ENCODE measurements around the gene TJP3. TPM values are rescaled to one million over a fixed set of nuclear protein-coding genes. Genes with fewer than 3 reads are reported as not detected.

Gene TJP3
- total RNA-seq, 1 donor from 2014 or later: 14.7 TPM

DNA sequence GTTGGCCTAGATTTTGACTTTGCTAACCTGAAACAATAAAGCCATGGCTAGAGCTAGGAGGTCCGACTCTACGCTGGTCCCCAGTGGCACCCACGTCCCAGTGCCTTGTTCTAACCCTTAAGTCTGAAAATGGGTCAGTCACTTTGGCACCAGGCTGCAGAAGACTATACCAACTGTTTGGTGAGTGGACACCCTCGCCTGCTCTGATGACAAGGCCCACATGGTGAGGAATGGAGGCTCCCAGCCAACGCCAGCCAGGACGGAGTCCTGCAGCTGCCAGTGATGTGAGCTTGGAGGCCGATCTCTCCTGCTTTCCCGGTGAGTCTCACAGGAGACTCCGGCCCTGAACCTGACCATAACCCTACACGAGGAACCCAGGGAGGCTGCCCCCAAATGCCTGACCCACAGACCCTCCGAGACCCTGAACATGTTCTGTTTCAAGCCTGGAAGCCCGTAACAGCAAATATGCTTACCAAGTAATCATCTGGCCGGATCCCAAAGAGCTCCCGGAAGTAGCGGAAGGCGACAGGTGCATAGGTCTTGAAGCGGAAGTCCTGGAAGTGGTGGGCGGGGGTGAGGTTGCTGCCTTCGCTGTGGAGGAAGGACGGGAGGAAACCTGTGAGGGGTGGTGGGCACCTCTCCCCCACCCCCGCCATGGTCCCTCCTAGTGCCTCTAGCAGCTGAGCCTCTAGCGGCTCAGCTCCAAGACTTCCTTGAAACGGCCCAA lies 47.5 kb upstream of the TJP3 start:
- DNase-seq (ENCODE audit: low spot score): no peak
- TF ChIP-seq EZH2 (IDR thresholded peaks at IDR 0.05) (no peak), EZH2phosphoT487 (IDR thresholded peaks at IDR 0.05) (no peak)
- TF ChIP-seq, protein P1, sequence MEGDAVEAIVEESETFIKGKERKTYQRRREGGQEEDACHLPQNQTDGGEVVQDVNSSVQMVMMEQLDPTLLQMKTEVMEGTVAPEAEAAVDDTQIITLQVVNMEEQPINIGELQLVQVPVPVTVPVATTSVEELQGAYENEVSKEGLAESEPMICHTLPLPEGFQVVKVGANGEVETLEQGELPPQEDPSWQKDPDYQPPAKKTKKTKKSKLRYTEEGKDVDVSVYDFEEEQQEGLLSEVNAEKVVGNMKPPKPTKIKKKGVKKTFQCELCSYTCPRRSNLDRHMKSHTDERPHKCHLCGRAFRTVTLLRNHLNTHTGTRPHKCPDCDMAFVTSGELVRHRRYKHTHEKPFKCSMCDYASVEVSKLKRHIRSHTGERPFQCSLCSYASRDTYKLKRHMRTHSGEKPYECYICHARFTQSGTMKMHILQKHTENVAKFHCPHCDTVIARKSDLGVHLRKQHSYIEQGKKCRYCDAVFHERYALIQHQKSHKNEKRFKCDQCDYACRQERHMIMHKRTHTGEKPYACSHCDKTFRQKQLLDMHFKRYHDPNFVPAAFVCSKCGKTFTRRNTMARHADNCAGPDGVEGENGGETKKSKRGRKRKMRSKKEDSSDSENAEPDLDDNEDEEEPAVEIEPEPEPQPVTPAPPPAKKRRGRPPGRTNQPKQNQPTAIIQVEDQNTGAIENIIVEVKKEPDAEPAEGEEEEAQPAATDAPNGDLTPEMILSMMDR (IDR thresholded peaks at IDR 0.05): no peak
- Histone ChIP-seq H3K4me3 (no peak overlapping the region), H3K4me1 (no peaks in the 10 kb centered on the region), H3K27me3 (no peaks in the 10 kb centered on the region), H4K20me1 (ENCODE audit: low read depth) (peaks cover 6% of the 10 kb centered on the region), H3F3A (ENCODE audit: low read depth) (no peaks in the 10 kb centered on the region), H3K9me3 (ENCODE audit: low read depth) (no peaks in the 10 kb centered on the region), H3K27ac (no peak overlapping the region), H3K9ac (no peak overlapping the region), H3K4me2 (no peak overlapping the region), H2AFZ (replicated peaks) (no peak overlapping the region), H3K79me2 (ENCODE audit: low read depth) (no peaks in the 10 kb centered on the region), H3K36me3 (no peaks in the 10 kb centered on the region)
- no peak overlapping the region for H3K4me3 Mint-ChIP-seq
- H3K36me3 Mint-ChIP-seq: peaks cover 7% of the 10 kb centered on the region
- H3K27me3 Mint-ChIP-seq (ENCODE audit: insufficient read depth, low read depth): peaks cover 7% of the 10 kb centered on the region
- H3K4me1 Mint-ChIP-seq: no peaks in the 10 kb centered on the region
- H3K27ac Mint-ChIP-seq: no peak overlapping the region
- H3K9me3 Mint-ChIP-seq: no peaks in the 10 kb centered on the region

DNA sequence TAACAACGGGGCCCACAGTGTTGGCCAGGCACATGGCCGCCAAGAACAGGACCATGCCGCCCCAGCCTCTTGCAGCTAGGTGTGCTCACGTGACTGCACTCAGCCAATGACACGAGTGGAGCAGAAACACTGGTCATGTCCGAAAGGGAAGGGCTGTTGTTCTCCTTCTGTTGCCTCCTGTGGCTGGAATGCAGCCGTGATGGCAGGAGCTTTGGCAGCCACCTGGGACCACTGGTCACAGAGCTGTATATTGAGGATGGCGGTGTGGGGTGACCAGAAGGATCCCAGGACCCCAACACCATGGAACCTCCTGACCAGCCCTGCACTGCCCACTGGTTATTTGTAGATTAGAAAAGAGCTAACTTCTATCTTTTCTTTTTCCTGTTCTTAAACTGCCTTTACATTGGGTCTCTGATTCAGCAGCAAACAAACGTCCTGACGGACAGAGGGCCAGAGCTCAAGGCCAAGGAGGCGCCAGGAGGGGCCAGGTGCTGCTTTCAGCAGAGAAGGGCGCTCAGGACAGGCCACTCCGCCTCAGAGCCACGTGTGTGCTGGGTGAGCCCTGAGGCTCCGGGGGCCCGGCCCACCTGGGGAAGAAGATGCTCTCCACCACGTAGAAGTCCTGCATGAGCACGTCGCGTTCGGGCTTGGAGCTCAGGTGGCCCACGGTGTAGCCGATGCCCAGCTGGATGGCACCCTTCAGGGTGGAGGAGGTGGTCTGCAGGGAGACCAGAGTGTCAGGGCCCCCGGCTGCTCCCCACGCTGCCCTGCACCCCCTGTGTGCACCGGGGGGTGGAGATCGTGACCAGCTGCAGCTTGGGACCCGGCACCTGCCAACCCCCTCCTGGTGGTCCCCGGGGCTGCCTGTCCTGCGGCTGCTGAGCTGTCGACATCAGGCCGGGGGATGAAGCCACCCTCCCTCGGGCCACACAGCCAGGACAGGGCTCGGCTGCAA lies 46.6 kb upstream of the TJP3 start:
- peaks cover 11% of the 10 kb centered on the region for H4K20me1 ChIP-seq (ENCODE audit: low read depth)
- Mint-ChIP-seq H3K27me3 (ENCODE audit: insufficient read depth, low read depth) (peaks cover 11% of the 10 kb centered on the region), H3K4me1 (peaks cover 5% of the 10 kb centered on the region), H3K36me3 (peaks cover 10% of the 10 kb centered on the region), H3K27ac (no peak overlapping the region), H3K9me3 (no peaks in the 10 kb centered on the region), H3K4me3 (no peak overlapping the region)
- no peaks in the 10 kb centered on the region for H3K9me3 ChIP-seq (ENCODE audit: low read depth)
- H3K9ac ChIP-seq: no peak overlapping the region
- H3K4me3 ChIP-seq: no peak overlapping the region
- no peak overlapping the region for H2AFZ ChIP-seq (replicated peaks)
- H3K4me1 ChIP-seq: no peaks in the 10 kb centered on the region
- no peaks in the 10 kb centered on the region for H3K79me2 ChIP-seq (ENCODE audit: low read depth)
- H3K27ac ChIP-seq: no peak overlapping the region
- H3F3A ChIP-seq (ENCODE audit: low read depth): no peaks in the 10 kb centered on the region
- H3K36me3 ChIP-seq: no peaks in the 10 kb centered on the region
- no peak overlapping the region for H3K4me2 ChIP-seq
- no peak for DNase-seq (ENCODE audit: low spot score)
- no peaks in the 10 kb centered on the region for H3K27me3 ChIP-seq
- TF ChIP-seq EZH2 (IDR thresholded peaks at IDR 0.05) (no peak), EZH2phosphoT487 (IDR thresholded peaks at IDR 0.05) (no peak)
- TF ChIP-seq, protein P1 (IDR thresholded peaks at IDR 0.05): no peak

DNA sequence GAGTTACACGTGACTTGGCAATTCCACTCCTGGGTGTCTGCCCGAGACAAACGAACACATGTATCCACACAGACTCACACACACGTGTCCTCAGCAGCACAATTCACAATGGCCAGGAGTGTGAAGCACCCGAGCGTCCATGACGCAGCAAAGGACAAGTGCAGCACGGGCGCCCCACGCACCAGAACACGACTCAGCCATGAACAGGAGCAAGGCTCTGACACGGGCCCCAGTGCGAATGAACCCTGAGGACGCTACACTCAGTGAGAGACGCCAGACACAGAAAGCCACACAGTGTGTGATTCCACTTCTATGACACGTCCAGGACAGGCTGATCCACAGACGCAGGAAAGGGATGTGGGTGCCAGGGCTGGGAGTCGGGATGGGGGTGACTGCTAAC lies 44.3 kb upstream of the TJP3 start:
- Mint-ChIP-seq H3K4me3 (no peak overlapping the region), H3K36me3 (peaks cover 9% of the 10 kb centered on the region), H3K4me1 (peaks cover 15% of the 10 kb centered on the region), H3K27ac (no peak overlapping the region), H3K27me3 (ENCODE audit: insufficient read depth, low read depth) (peaks cover 10% of the 10 kb centered on the region), H3K9me3 (no peaks in the 10 kb centered on the region)
- Histone ChIP-seq H3K27me3 (no peaks in the 10 kb centered on the region), H3K9me3 (ENCODE audit: low read depth) (no peaks in the 10 kb centered on the region), H3K4me3 (no peak overlapping the region), H2AFZ (replicated peaks) (no peak overlapping the region), H3K4me2 (no peak overlapping the region), H3K9ac (no peak overlapping the region), H3K27ac (no peak overlapping the region), H3K4me1 (peaks cover under 1% of the 10 kb centered on the region), H4K20me1 (ENCODE audit: low read depth) (peaks cover 20% of the 10 kb centered on the region), H3F3A (ENCODE audit: low read depth) (no peaks in the 10 kb centered on the region), H3K36me3 (no peaks in the 10 kb centered on the region), H3K79me2 (ENCODE audit: low read depth) (no peaks in the 10 kb centered on the region)
- no peak for TF ChIP-seq EZH2phosphoT487 (IDR thresholded peaks at IDR 0.05)
- TF ChIP-seq EZH2 (IDR thresholded peaks at IDR 0.05): no peak
- TF ChIP-seq, protein P1 (IDR thresholded peaks at IDR 0.05): no peak
- no peak for DNase-seq (ENCODE audit: low spot score)

Data from neural progenitor cell (in vitro differentiated cells).